A673 (cell line): ENCODE results near the gene HDGFL2. TPM values are rescaled to one million over a fixed set of nuclear protein-coding genes. Genes with fewer than 3 reads are reported as not detected.

Experiments used
- BruUV-seq: library from RNA; stranded (reverse); fragments of 400-500 nt; replicated peaks from 2 replicates; lab custom pipeline; 2021; lab: Mats Ljungman, UMichigan
- CTCF ChIA-PET: fragments of 300-600 bp; sonication (Branson Sonifier 250); formaldehyde crosslinking; loops from one replicate; lab custom pipeline; 2022; ENCODE audit warnings: antibody characterized with exemption; lab: Charles Lee
- POLR2A ChIA-PET: fragments of 300-600 bp; sonication (Branson Sonifier 250); formaldehyde crosslinking; loops from one replicate; lab custom pipeline; 2022; ENCODE audit warnings: antibody characterized with exemption; ENCODE audit not compliant: low non-redundant PET; lab: Charles Lee
- DNase-seq: peaks from one replicate; pipeline ENCODE4 v3.0.0-alpha.2; 2015; ENCODE audit warnings: low spot score
- H3K27ac ChIP-seq: fragments of 200-600 bp; sonication (generic); 2 replicates; pipeline ENCODE4 v1.5.1; 2016; ENCODE audit warnings: mixed run types, low read depth, mild to moderate bottlenecking, mixed read lengths, antibody characterized with exemption, low read length; ENCODE audit not compliant: poor library complexity, severe bottlenecking
- H3K27me3 ChIP-seq: fragments of 200-600 bp; sonication (generic); replicated peaks from 2 replicates; pipeline ENCODE4 v1.6.1; 2017; ENCODE audit warnings: mixed run types, low read depth, mild to moderate bottlenecking, mixed read lengths, antibody characterized with exemption, low read length; ENCODE audit not compliant: insufficient read depth, poor library complexity
- H3K36me3 ChIP-seq: fragments of 200-600 bp; sonication (generic); 2 replicates; pipeline ENCODE4 v1.6.1; 2016; ENCODE audit warnings: mixed run types, mild to moderate bottlenecking, mixed read lengths, antibody characterized with exemption, low read length; ENCODE audit not compliant: insufficient read depth, poor library complexity, severe bottlenecking
- H3K4me1 ChIP-seq: fragments of 200-600 bp; sonication (generic); 2 replicates; pipeline ENCODE4 v1.6.1; 2017; ENCODE audit warnings: mixed run types, mild to moderate bottlenecking, mixed read lengths, antibody characterized with exemption, low read length; ENCODE audit not compliant: insufficient read depth, poor library complexity, severe bottlenecking
- H3K4me3 ChIP-seq: fragments of 200-600 bp; sonication (generic); 2 replicates; pipeline ENCODE4 v1.5.1; 2016; ENCODE audit warnings: low read depth, mixed run types, mild to moderate bottlenecking, mixed read lengths, low read length; ENCODE audit not compliant: poor library complexity, severe bottlenecking
- H3K9me3 ChIP-seq: fragments of 200-600 bp; sonication (generic); 2 replicates; pipeline ENCODE4 v1.6.1; 2016; ENCODE audit warnings: mixed run types, low read depth, mild to moderate bottlenecking, mixed read lengths, antibody characterized with exemption, low read length; ENCODE audit not compliant: poor library complexity, severe bottlenecking
- EZH2 ChIP-seq: fragments of 200-600 bp; sonication (generic); IDR thresholded peaks from 2 replicates; pipeline ENCODE4 v1.6.1; 2017; ENCODE audit warnings: borderline replicate concordance, low read depth, mild to moderate bottlenecking, mixed read lengths, antibody characterized with exemption, low read length; ENCODE audit not compliant: poor library complexity, severe bottlenecking
- intact Hi-C: fragments of 100-400 bp; cut with micrococcal nuclease; formaldehyde crosslinking; loops from one replicate; pipeline ENCODE4 v1.10.0; 2022; ENCODE audit not compliant: unreplicated experiment
- total RNA-seq: library from RNA; stranded (reverse); gene quantifications from 2 replicates; pipeline ENCODE4 v1.2.3, GENCODE V29; 2021
- TF ChIP-seq, protein P1 (sequence below): fragments of 300-800, 200-600 bp; sonication (generic); conservative IDR thresholded peaks from 2 replicates; pipeline ENCODE4 v1.5.1; 2017; ENCODE audit warnings: low read depth, mild to moderate bottlenecking, antibody characterized with exemption, low read length, moderate library complexity, mixed read lengths

Gene HDGFL2
- total RNA-seq, 1 experiment from 2014 or later: 89.6 TPM

DNA sequence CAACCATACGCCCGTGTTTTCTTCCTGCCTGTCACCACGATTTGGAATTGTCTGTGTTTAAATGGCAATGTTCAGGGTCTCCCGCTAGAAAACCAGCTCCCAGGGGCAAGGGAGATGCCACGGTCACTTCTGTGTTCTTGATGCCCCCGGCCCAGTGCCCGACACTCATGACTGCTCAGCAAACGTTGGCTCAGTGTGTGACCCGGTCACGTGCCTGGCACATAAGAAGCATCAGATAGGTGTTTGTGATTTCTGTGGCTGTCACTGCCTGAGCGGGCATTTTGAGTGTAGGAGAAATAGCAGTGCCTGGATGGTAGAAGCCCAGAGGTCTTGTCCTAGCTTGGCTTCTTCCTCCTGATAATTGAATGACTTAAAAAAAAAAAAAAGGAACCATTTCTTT is 15.5 kb downstream of the HDGFL2 start:
- TF ChIP-seq EZH2: no peak
- TF ChIP-seq, protein P1, sequence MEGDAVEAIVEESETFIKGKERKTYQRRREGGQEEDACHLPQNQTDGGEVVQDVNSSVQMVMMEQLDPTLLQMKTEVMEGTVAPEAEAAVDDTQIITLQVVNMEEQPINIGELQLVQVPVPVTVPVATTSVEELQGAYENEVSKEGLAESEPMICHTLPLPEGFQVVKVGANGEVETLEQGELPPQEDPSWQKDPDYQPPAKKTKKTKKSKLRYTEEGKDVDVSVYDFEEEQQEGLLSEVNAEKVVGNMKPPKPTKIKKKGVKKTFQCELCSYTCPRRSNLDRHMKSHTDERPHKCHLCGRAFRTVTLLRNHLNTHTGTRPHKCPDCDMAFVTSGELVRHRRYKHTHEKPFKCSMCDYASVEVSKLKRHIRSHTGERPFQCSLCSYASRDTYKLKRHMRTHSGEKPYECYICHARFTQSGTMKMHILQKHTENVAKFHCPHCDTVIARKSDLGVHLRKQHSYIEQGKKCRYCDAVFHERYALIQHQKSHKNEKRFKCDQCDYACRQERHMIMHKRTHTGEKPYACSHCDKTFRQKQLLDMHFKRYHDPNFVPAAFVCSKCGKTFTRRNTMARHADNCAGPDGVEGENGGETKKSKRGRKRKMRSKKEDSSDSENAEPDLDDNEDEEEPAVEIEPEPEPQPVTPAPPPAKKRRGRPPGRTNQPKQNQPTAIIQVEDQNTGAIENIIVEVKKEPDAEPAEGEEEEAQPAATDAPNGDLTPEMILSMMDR: no peak
- ChIA-PET CTCF (no interaction called here), POLR2A (no interaction called here)
- intact Hi-C loops: no loop called here
- no TSS peak for BruUV-seq
- Histone ChIP-seq H3K36me3 (peaks cover 14% of the 10 kb centered on the region), H3K4me3 (no peak overlapping the region), H3K4me1 (no peaks in the 10 kb centered on the region), H3K27me3 (no peaks in the 10 kb centered on the region), H3K9me3 (no peaks in the 10 kb centered on the region), H3K27ac (no peak overlapping the region)
- DNase-seq: no peak

DNA sequence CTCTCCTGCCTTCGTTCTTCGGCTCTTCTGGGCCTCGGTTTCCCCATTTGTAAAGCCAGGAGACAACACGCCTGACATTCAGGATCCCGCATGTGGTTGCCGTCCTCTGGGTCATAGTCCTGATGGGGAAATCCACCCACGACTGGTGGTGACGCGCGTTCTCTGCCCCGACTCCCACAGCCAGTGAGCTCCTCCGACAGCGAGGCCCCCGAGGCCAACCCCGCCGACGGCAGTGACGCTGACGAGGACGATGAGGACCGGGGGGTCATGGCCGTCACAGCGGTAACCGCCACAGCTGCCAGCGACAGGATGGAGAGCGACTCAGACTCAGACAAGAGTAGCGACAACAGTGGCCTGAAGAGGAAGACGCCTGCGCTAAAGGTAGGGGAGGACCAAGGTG is 16.4 kb downstream of the HDGFL2 start:
- H3K4me3 ChIP-seq: no peak overlapping the region
- H3K9me3 ChIP-seq: no peaks in the 10 kb centered on the region
- H3K36me3 ChIP-seq: peaks cover 18% of the 10 kb centered on the region
- POLR2A ChIA-PET: no interaction called here
- no TSS peak for BruUV-seq
- no peaks in the 10 kb centered on the region for H3K4me1 ChIP-seq
- TF ChIP-seq, protein P1: no peak
- TF ChIP-seq EZH2: no peak
- CTCF ChIA-PET: no interaction called here
- no peak overlapping the region for H3K27ac ChIP-seq
- no peaks in the 10 kb centered on the region for H3K27me3 ChIP-seq
- intact Hi-C loops: no loop called here
- DNase-seq: no peak

DNA sequence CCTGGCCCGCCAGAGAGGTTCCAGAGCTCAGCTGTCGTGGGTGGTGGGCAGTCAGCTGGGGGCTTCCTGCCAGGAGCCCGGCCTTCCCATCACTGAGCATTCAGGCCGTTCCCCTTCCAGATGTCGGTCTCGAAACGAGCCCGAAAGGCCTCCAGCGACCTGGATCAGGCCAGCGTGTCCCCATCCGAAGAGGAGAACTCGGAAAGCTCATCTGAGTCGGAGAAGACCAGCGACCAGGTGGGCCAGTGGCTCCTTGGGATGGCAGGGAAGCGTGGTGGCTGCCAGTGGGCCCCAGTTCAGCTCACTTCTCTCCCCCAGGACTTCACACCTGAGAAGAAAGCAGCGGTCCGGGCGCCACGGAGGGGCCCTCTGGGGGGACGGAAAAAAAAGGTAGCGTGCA is 19.3 kb downstream of the HDGFL2 start:
- intact Hi-C loops: no loop called here
- Histone ChIP-seq H3K9me3 (no peaks in the 10 kb centered on the region), H3K27me3 (no peaks in the 10 kb centered on the region), H3K4me1 (no peaks in the 10 kb centered on the region), H3K27ac (no peak overlapping the region), H3K36me3 (peaks cover 33% of the 10 kb centered on the region), H3K4me3 (no peak overlapping the region)
- TF ChIP-seq, protein P1: no peak
- TF ChIP-seq EZH2: no peak
- no peak for DNase-seq
- no TSS peak for BruUV-seq
- POLR2A ChIA-PET: no interaction called here
- CTCF ChIA-PET: no interaction called here
